Choroid plexus epithelial cell (primary cell): Measurements from ENCODE around the gene MICAL3.

Experiments
- DNase-seq: peaks from one replicate; pipeline ENCODE4 v3.0.0-alpha.2; 2010; ENCODE audit warnings: low read depth
- H3K4me3 ChIP-seq: 2 replicates; pipeline ENCODE4 v1.5.1; 2011; ENCODE audit warnings: low read depth, mild to moderate bottlenecking, control low read depth, low read length, moderate library complexity
- TF ChIP-seq, protein P1 (sequence below): conservative IDR thresholded peaks from 2 replicates; pipeline ENCODE4 v1.5.1; 2011; ENCODE audit warnings: low read depth, mild to moderate bottlenecking, control low read depth, inconsistent platforms, low read length, moderate library complexity

MICAL3 gene

DNA sequence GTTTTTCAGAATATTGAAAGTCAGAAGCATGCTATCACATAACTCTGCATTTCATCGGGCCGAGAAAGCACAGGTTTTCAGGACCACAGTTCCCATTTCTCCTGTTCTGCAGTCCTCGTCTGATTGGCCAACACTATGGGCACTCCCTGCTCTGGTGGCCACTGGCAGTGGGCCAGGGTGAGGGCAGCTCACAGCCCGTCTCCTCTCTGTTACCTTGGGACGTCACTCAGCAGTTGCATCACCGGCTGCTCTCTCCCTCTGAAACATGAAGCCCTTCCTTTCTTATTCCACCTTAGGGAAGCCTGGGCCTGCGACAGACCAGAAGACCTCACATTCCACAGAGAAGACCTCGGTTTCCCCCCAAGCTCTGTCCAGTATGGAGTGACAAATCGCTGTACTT, 11.4 kb upstream of the MICAL3 start:
- TF ChIP-seq, protein P1, sequence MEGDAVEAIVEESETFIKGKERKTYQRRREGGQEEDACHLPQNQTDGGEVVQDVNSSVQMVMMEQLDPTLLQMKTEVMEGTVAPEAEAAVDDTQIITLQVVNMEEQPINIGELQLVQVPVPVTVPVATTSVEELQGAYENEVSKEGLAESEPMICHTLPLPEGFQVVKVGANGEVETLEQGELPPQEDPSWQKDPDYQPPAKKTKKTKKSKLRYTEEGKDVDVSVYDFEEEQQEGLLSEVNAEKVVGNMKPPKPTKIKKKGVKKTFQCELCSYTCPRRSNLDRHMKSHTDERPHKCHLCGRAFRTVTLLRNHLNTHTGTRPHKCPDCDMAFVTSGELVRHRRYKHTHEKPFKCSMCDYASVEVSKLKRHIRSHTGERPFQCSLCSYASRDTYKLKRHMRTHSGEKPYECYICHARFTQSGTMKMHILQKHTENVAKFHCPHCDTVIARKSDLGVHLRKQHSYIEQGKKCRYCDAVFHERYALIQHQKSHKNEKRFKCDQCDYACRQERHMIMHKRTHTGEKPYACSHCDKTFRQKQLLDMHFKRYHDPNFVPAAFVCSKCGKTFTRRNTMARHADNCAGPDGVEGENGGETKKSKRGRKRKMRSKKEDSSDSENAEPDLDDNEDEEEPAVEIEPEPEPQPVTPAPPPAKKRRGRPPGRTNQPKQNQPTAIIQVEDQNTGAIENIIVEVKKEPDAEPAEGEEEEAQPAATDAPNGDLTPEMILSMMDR = no peak
- no peak overlapping the region for H3K4me3 ChIP-seq
- DNase-seq = peak; percentile 46

DNA sequence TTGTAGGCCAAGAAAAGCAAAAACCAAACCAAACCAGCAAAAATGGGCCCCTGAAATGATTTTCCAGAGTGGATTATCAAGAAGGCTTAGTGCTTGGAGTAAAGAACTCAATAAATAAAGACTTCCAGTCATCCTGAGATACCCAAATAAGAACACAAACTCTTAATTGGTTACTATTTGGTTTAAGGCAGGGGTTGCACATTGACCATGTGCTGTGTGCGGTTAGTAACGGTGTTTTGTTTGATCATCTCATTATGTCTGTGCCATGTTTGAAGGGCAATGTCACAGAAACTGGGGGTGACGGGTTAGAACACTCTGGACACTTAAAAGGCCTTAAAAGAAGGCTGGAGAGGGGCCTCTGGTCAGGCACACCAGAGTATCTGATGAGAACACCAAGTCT, 9.7 kb upstream of the MICAL3 start:
- H3K4me3 ChIP-seq = no peak overlapping the region
- TF ChIP-seq, protein P1 = no peak
- no peak for DNase-seq

DNA sequence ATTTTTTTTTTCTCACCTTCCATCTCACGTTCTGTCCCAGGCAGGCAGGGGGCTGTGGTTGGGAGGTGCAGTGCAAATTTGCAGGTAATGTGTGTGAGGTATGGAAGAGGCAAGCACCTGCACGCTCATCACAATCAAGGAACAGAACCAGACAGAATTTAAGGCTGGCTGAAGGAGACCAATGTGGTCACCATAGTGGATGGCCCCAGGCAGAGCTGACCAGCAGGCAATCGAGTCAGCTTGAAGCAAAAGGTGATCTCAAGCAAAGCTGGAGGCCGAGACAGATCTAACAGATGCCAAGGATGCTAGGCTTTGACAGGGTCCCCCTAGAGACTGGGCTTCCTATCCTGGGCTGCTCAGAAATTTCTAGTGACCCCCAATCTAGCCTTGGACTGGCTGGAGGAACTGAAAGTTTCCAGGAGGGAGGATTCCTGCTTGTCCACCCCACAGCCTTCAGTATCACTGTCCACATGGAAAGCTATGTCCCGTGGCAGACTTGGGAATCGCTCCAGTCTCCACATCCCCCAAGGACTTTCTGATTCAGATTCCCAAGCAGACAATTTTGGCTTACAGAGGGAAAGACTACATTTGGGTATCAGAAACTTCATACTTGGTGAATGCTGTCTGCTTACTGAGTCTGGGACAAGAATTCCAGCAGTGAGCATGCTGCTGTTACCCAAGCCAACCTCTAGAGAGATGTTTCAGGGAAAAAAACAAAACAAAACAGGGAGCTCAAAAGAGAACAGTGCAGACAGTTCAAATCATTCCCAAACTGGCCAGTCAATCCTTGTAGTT, 9.0 kb upstream of the MICAL3 start:
- TF ChIP-seq, protein P1 = peak; percentile 12
- peak; percentile 49 for DNase-seq
- no peak overlapping the region for H3K4me3 ChIP-seq

DNA sequence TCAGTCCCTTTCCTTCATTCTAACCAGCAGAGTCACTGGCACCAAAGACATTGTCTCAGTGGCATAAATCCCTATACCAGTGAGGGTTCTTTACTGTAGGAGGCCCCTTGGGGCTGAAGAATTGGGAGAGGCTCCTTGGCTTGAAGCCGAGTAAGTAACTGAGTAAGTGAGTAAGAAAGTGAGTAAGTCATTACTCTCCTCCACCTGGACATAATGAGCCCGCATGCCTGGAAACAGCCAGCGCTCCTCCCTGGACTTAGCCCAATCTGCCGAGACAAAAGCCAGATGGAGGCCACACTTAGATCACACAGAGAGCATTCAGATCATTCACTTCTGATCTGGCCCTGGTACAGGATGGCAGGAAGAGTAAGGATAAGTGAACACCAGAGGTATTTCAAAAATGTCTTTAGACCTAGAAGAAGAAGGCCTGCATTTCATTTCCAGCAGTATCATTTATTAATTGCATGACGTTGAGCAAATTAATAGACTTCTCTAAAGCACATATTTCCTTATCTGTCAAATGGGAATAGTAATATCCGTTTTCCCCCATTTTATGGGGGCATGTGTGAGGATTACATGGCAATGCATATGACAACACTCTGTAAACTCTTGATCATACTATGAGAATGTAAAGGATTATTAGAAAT, 8.2 kb upstream of the MICAL3 start:
- H3K4me3 ChIP-seq = no peak overlapping the region
- no peak for DNase-seq

DNA sequence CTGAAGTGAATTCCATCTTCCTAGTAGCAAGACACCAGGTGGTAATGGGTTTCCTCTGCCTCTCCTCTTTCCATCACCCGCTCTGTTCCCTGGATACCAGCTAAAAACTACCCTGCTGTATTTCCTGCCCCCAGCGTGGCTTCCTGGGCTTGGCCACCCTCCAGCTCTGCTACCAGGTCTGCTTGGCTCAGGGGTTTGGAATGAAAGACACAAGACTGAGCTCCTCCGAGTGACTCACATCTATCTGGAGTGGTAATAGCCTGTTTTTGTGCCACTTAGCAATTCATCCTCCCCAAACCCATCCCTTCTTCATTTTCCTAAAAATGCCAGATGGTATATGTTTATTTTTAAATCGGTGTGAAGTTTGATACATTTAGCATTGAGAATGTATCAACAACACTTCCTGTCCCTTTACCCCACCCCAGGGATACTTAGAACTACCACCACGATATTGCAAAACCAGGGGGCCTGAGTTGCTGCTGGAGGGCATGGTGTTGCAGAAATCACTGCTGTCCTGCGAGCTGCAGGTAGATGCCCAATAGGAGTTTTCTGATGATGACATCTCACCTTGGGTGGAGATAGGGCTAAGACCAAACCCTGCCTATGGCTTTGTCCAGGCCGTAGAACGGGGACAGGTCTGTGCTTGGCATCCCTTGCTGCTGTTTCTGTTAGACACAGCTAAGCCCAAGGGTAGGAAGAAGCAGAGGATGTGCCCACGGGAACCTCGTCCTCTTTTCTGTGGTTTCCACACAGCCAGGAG, 7.5 kb upstream of the MICAL3 start:
- H3K4me3 ChIP-seq = no peak overlapping the region
- TF ChIP-seq, protein P1 = no peak
- peak; percentile 92 for DNase-seq

More for the DNA sequence above, 8.2 kb upstream of the MICAL3 start:
- TF ChIP-seq, protein P1 = no peak

DNA sequence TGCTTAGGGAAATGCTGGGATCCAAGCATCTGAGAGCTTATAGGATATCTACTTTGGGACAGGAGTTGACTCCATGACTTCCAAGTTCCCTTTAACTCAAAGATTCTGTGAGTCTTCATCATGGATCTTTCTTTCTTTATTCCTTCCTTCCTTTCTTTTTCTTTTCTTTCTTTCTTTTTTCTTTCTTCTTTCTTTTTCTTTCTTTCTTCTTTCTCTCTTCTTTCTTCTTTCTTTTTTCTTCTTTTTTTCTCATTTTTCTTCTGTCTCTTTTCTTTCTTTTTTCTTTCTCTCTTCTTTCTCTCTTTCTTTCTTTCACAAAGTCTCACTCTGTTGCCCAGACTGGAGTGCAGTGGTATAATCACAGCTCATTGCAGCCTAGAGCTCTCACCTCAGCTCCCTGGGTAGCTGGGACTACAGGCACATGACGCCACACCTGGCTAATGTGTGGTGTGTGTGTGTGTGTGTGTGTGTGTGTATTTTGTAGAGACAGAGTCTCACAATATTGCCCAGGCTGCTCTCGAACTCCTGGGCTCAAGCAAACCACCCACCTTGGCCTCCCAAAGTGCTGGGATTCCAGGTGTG, 5.4 kb upstream of the MICAL3 start:
- H3K4me3 ChIP-seq = no peak overlapping the region
- DNase-seq = no peak
- TF ChIP-seq, protein P1 = no peak
